Fibroblast of the conjunctiva (primary cell): ENCODE measurements around the gene STK38L.

ENCODE experiments used
- DNase-seq: peaks from one replicate; pipeline ENCODE4 v3.0.0-alpha.2; 2010; ENCODE audit warnings: low read depth

The STK38L gene

DNA sequence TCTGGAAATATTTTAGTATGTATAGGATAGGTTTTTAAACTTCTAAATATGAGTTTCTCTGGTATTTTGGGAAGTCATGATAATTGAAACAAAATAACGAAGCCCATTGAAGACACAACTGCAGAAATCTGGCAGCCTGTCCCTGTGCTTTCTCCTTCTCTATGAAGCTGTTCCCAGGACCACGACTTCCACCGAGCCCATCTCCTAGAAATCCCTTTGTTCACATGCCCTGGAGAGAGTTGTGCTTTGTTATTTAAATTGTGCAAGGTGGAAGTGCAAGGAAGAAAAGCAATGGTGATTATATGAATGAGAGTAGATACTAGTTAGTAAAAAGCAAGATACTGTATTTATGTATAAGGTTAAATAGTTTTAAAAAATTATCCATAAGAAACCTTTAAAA, 32.2 kb downstream of the STK38L start:
- no peak for DNase-seq

GRCh38 chr12:27277846-27278260, 33.8 kb downstream of the STK38L start:
- DNase-seq = peak; percentile 59

GRCh38 chr12:27279826-27280225, 35.7 kb downstream of the STK38L start:
- no peak for DNase-seq

GRCh38 chr12:27280412-27280811, 36.3 kb downstream of the STK38L start:
- no peak for DNase-seq

- DNase-seq = no peak
These were observed 38.7 kb downstream of the STK38L start for GRCh38 chr12:27282754-27283153.

DNA sequence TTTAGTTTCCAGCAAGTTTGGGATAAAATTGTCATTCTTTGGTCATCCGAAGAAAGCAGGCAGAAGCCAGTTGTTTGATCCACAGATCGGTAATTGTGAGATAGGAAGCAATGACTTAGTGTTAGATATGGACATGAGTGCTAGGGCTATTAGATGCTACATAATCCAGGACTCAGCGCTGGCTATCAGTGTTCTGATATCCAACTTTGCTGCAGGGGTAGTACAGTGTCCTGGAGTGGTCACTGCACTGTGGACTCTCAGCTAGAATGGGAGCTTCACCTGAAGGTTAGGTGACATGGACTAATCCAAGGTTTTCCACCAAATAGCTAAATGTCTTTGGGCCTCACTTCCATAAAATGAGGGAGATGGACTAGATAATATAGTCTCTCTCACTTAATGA, 39.9 kb downstream of the STK38L start:
- no peak for DNase-seq

- no peak for DNase-seq
These were observed 40.7 kb downstream of the STK38L start for GRCh38 chr12:27284751-27285150.

GRCh38 chr12:27285403-27285802, 41.3 kb downstream of the STK38L start:
- DNase-seq = no peak

GRCh38 chr12:27289414-27289813, 45.3 kb downstream of the STK38L start:
- DNase-seq = no peak

DNA sequence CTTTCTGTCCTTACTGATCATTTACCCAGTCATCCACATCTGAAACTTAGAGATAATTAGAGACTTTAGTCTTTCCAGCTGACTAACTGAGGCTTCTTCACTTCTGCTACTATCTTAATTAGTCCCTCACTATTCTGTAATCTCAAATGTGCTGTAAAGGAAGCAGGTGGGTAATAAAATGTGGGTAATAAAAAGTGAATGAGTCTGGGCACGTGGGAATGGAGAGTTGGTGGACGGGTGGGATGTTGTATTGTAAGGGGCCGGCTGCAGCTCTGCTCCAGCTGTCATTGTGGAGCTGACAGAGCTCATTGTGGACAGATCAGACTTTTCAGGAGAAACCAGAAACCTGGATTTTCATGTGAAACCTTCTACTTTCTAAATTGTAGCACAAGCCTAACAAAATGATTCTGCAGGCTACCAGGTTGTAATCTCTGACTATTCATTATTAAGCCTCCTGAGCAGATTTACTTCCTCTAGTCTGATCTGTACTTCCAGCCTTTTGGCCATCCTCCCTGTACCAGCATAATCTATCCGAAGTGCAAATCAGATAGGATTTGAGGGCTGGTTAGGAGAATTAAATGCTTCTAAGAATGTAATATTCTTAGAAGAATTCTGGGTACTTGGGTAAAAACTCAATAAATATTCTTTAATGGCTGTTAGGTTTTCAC, 46.5 kb downstream of the STK38L start:
- DNase-seq = no peak

- DNase-seq = no peak
These were observed 47.8 kb downstream of the STK38L start for GRCh38 chr12:27291862-27292261.

DNA sequence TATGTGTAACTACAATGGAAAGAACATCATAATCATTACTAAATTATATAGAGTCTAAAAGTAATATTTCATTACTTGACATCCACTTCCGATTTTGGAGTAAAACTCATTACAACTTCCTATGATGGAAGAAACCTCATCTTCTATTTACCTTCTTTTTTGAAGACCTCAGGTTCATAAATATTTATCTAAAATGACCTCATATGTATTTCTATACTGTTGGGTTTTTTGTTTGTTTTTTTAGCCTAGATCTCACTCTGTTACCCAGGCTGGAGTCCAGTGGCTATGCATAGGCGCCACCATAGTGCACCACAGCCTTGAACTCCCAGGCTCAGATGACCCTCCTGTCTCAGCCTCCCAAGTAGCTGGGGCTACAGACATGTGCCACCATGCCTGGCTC, 48.6 kb downstream of the STK38L start:
- no peak for DNase-seq

DNA sequence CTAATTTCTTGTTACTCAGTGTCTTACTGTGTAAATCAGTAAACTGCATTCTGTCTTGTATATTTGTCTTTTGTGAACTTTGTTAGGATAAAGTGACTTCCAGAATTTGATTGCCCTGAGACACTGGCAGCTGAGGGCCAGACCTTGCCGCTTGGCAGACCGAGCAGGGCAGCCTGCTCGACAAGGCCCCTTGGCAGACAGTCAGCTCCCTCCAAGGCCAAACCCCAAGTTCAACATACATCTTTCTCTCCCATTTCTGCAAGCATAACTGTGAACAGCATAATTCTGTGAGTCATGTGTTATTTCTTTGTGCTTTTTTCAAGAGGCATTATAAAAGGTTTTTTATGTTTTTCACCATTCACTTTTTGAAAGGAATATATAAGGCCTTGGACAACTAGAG, 49.4 kb downstream of the STK38L start:
- DNase-seq = no peak

DNA sequence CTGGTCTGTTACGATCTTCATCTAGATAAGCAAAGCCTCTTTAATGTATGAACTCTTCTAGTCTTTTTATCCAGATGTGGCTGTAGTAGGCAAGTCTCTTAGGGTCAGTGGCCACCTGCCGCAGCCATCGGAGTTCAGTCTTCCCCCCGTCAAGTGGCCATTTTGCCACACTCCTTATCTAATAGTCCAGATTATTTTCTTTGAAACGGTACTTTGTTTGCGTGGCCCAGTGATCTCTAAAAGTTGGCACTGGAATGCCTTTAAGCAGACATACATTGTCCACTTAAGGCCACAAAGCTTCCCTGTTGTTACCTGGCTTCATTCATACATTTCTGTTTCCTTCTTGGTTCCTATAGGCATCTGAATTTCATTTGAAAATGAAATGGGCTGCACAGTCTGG, 52.6 kb downstream of the STK38L start:
- DNase-seq = no peak

DNA sequence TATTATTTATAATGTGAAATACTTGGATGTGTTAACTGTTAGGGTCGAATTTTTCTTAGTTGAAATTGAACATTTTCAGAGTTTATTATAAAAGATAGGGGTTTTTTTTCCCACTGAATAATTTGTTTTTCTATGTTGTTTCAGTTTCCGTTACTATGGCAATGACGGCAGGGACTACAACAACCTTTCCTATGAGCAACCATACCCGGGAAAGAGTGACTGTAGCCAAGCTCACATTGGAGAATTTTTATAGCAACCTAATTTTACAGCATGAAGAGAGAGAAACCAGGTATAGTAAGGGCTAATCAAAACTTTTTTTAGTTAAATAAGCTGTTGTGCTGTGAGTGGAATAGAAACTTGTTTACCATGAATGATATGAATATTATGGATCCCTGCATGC, 53.5 kb downstream of the STK38L start:
- DNase-seq = no peak

DNA sequence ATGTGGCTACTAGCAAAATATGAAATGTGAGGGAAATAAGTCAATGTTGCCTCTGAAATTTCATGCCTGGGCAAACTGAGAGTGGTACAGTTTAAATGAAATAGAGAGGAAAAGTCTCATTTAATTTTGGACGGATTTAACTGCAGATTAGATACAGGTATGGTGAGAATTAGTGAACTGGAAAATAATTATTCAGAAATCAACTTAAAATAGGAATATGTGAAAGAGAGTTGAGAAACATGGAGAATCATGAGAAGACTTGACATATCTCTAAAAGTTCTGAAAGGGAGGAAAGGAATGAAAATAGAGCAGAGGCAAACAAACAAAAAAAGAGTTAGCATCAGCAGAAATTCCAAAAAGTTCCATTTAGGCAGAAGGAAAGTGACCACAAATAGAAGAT, 55.0 kb downstream of the STK38L start:
- DNase-seq = no peak

DNA sequence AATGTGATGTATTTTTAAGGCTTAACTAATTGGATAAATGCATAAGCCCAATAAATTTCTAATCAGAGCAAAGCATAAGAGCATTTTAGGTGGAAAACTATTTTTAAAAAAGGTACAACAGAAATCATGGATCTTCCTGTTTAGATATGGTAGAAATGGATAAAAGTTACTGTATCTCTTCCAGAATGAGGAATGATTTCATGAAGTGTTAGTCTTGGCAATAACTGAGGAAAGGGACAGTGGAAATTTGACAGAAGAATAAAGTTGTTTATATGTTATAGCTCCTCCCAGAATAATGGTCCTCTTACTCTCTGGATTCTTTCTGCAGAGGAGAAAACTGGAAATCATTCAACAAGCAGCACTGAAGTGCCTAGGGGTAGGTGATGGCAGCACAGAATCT, 56.1 kb downstream of the STK38L start:
- no peak for DNase-seq

DNA sequence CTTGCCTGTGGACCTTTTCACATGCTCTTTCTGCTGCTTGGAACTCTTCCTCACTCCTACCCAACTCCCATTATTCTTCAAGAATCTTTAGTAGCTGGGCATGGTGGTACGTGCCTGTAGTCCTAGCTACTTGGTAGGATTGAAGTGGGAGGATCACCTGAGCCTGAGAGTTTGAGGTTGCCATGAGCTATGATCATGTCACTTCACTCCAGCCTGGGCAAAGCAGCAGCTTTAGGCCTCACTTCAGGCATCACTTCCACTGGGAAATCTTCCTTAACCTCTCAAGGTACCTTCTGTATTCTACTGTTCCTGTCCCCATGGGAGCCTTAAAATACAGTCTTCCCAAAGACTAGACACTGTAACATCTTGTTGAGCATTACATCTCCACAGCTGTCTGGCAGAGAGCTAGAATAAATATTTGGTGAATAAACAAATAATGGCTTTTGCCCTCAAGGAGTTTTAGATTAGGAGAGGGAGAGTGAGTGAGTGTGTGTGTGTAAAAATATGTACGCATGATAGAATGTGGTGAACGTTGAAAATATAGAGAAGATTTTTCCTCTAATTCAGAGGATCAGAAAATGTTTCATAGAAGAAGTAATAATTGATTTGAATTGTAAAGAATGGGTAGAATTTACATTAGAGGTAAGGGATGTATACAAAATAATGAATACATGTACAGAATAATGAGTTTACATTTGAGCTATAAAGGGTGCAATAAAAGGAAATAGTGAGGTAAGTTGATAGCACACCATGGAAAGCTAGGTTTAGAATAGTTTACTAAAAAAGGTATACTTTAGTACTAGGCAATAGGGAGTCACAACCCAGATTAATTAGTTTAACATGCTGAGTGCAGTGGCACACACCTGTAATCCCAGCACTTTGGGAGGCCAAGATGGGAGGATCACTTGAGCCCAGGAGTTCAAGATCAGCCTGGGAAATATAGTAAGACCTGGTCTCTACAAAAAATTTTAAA, 59.3 kb downstream of the STK38L start:
- DNase-seq = no peak

GRCh38 chr12:27304856-27305255, 60.8 kb downstream of the STK38L start:
- no peak for DNase-seq

DNA sequence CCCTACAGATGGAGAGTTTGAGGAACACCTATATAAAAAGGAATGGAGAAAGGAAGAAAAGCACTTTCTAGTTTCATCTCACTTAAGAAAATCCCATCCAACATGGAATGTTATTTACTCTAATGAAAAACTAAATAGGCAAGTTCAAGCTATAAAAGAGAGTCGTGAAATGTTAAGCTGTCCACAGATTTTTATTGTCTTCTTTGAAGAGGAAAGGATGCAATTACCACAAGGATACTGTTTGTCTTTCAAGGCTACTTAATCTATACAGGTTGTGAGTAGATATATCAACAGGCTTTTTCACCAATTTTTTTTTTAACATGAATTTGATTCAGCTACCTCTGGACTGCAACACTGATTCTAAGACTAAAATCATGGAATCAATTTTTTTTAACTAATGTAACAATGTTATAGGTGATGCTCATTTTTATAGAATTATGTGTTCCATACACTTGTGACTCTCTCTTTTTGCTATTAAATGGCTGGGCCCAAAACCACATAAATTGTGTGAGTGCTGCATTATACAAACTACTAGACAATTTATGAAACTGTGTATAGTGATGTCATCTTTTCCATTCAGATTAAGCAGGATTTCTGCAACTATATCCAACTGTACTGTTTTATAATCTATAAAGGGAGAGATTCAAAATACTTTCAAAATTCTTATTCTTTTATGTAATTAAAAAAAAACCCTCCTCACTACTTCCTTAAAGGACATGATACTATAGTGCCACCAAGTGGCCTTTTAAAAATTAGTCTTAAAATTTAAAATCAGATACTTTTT, 61.8 kb downstream of the STK38L start:
- peak; percentile 22 for DNase-seq

DNA sequence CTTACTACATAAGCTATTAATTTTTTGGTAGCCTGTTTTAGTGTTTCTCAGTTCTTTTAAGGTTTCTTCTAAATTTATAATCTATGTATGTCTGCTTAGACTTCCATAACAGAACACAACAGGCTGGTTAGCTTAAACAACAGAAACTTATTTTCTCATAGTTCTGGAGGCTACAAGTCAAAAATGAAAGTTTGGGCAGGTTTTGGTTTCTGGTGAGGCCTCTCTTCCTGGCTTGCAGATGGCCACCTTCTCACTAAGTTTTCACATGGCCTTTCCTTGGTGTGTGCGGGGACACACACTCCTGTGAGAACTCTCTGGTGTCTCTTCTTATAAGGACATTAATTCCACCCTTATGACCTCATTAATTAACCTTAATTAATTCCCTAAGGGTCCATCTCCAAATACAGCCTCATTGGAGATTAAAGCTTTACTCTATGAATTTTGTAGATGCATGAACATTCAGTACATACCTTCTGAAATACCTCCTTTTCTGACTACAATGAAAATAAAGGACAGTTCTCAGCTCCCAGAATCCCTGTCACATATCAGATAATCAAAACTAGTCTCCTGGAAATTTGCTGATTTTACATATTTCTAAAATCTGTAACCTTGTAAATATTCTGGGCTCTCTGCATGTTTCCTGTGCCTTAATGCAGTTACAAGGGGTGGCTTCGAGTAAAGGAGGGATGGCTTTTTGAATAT, 65.4 kb downstream of the STK38L start:
- DNase-seq = no peak

DNA sequence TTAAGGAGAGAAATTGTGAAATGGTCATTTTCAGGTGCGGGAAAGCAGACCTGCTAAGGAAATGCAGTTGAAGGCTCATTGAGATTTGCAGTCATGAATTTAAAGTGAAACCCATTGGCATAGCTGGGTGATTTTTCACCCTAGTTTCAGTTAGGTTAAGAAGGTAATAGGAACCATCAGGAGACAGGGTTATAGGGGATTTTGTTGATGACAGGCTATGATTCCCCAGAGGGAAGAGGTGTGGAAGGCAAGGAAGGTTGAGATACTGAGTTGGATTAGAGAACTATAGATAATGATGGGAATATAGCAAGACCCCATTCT, 65.9 kb downstream of the STK38L start:
- DNase-seq = no peak
